Measurements from ENCODE around the gene RASAL2.
"Not testable (repeated sequence)": the region's sequence is repeated elsewhere in the genome, so short reads cannot be mapped to it uniquely, and the experiment has no call there.

Gene RASAL2

DNA sequence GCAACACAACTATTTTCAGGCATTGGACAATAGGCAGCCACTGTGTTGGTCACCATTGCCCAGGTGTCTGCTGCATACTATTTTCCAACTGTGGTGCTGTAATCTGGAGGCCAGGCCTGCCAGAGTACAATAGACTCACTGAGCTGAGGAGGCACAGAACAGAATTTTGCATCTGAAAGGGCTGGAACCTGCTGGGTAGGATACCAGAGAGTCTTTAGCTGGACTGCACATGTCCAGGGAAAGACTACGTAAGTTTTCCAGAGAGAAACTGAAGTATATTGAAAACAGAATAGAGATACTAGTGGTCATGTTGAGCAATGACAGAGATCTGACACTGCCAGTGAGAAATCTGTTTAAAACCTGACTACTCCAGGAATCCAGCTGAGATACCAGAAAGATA lies 200.8 kb downstream of the RASAL2 start:
- DNase-seq: no peak

DNA sequence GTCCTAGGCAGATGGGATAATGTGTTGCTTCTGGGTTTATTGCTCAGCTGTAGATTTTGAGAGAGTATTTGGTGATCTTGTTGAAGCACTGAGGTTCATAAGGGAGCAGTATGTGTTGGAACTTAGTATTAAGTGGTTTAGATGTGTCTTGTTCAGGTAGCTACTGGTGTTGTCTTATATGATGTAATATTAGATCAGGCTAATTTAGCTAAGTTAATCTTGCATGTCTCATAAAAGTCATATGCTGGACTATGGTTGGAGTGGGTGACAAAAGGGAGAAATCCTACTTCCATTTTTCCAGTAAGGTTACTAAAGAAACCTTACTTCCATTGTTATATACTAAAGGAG lies 206.4 kb downstream of the RASAL2 start:
- DNase-seq: no peak

DNA sequence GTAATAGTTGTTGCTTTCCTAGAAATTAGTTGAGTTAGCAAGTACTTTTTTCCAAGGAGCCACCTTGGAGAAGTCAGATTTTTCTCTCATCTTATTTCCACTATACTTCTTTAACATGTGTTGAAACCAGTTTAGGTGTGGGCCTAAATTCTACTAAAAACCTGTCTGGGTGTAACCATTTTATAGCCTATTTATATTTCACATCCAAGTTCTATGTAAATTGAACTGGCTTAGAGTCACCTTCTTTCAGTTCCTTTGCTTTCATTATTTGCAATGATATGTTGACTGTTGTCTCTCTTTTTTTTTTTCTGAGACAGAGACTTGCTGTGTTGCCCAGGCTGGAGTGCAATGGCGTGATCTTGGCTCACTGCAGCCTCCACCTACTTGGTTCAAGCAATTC lies 207.2 kb downstream of the RASAL2 start:
- no peak for DNase-seq

DNA sequence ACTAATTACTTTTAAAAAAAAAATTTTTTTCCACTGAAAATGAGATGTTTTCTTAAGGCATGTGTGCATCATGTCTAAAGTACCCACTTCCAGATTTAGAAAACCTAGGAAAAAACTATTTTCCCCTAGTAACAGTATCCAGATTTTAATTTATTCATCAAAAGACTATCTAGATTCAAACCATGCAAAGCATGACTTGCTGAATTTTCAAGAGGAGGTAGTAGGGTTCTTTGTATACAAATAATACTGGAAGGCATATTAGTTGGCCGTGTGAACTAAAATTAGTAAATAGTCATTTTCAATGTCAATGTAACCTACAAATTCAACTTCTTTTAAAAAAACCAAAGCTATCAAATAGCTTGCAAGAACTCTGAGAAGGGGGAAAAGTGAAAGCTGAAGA lies 213.4 kb downstream of the RASAL2 start:
- no peak for DNase-seq

DNA sequence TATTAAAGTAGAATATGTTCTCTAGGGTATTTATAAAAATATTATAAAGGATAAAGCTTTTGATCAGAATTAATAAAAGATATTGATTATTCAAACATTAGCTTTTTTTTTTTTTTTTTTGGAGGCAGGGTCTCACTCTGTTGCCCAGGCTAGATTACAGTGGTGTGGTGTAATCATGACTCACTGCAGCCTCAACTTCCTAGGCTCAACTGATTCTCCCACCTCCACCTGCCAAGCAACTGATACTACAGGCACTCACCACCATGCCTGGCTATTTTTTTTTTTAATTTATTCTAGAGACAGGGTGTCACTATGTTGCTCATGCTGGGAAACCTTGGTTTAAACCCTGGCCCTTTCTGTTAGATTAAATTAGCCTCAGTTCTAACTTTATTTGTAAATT lies 214.5 kb downstream of the RASAL2 start:
- DNase-seq: no peak

DNA sequence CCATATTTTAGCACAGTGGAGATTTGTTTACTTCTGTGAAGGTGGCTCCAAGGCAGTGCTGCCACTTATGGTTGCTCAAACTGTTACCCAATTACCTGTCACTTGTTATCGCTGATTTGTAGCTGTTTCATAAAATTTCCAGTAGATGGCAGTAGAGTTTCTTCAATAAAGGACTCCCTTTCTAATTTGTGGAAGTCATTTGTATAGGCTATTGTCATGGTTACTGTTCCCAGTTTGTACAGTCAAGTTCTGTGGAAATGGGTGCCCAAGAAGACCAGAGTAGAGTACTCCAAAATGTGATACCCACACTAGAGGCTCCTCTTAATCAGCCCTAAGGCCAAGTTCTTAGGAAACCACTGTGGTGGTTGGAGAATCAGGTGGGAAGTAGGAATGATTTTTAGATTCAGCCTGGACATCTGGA lies 216.8 kb downstream of the RASAL2 start:
- DNase-seq: no peak

DNA sequence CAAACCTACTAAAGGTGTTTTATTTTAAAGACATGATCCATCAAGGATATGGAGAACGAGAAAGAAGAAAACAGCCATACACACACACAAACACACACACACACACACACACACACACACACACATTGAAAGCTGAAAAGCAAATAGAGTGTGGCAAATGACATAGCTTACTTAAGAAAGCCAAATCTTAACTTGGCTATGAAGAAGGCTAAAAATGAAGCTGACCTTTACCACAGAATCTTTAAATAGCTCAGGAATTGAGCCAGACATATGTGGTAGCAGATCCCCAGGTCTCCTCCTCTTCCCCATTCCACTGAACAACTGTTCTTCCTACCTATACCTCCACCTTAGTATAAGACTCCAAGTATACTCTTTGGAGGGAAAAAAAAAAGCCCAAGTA lies 217.3 kb downstream of the RASAL2 start:
- DNase-seq: no peak

DNA sequence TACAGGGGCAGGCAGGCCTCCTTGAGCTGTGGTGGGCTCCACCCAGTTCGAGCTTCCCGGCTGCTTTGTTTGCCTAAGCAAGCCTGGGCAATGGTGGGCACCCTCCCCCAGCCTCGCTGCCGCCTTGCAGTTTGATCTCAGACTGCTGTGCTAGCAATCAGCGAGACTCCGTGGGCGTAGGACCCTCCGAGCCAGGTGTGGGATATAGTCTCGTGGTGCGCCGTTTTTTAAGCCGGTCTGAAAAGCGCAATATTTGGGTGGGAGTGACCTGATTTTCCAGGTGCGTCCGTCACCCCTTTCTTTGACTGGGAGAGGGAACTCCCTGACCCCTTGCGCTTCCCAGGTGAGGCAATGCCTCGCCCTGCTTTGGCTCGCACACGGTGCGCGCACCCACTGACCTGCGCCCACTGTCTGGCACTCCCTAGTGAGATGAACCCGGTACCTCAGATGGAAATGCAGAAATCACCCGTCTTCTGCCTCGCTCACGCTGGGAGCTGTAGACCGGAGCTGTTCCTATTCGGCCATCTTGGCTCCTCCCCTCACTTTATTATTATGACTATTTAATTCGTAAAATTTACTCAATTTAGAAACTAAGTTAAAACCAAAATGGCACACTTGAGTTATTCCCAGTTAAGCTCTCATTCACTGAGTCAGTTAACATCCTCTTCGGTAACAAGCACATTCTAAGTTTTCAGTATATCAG lies 226.5 kb downstream of the RASAL2 start:
- DNase-seq: not testable (repeated sequence)

DNA sequence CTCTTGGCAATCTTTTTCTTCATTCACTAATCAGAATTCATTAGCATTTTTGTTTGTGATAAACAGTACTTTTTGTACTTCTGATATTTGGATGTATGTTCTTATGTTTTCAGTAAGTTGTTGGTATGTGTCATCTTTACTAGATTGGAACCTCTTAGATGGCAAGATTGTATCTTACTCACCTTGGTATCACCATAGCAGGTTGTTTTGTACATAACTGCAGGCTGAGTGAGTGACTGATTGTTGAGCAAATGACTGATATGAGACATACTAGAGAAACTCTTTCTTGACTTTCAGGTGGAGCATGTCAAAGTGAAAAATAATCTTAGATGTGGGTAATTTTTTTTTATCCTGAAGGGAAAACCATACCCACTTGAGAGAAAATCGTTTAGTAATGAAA lies 229.2 kb downstream of the RASAL2 start:
- DNase-seq: no peak

DNA sequence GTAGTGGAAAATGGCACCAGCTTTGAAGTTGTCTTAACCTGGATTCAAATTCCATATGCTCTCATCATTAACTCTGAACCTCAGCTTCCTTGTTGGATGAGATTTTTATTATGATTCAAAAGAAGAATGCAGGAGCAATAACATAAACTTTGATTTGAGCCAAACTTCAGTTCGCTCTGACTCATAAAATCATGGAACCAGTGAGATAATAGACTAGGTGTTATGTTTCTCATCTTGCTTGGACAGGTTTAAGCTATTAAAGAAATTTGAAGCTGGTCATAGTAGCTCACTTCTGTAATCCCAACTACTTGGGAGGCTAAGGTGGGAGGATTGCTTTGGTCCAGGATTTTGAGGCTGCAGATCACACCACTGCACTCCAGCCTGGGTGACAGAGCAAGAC lies 230.1 kb downstream of the RASAL2 start:
- DNase-seq: no peak

DNA sequence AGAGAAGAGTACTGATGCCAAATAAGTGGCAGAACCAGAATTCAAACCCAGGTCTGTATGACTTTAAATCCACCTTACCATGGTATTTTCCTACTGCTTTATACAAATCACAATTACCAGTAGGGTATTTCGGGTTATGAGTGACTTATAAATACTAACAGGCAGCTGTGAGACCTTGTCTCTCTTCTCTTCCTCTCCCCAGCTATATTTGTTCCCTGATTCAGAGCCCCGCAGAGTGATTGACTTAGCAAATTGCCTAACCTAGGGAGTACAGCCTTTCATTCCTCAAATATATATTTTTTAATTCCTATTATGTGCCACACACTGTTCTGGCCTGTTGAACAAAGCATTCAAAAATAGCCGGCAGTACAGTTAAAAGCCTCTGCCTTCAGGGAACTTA lies 234.8 kb downstream of the RASAL2 start:
- no peak for DNase-seq

DNA sequence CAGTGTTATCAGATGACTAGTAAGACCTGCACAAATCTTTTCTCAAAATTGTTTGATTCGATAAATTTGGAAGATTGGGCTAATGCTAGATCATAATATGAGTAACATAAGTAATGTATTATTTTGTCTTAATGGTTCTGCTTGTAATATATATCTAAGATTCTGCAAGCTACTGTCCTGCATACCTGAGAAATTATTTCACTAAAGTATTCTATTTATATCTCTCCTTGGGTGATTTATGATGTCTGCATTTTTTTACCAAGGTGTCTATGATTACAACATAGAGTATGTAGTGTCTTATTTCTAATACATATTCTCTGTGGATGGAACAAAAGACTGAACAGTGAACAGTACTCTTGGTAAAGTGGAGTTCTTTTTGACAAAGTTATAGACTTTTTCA lies 236.2 kb downstream of the RASAL2 start:
- DNase-seq: no peak

DNA sequence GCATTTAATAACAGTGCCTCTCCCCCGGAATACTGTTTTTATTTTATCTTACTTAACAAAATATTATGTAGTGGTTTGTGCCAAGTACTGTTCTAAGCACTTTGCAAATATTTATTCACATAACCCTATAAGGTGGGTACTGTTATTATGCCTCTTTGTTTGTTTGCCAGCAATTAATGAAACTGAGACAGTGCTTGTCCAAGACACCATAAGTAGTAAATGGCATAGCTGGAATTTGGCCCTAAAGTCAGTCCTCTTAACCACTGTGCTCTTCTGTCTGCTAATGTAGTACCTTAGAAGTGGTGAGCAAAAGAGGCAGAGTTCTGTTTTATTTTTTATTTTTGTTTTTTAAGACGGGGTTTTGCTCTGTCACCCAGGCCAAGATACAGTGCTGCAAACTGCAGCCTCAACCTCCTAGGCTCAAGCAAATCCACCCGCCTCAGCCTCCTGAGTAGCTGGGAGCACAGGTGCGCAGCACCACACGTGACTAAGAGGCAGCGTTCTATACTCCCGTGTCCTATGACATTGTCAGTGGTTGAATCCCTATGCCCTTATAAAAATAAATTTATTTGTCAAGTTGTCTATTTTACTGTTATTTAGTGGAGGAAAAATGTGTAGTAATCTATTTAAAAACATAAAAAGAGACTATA lies 237.1 kb downstream of the RASAL2 start:
- no peak for DNase-seq

DNA sequence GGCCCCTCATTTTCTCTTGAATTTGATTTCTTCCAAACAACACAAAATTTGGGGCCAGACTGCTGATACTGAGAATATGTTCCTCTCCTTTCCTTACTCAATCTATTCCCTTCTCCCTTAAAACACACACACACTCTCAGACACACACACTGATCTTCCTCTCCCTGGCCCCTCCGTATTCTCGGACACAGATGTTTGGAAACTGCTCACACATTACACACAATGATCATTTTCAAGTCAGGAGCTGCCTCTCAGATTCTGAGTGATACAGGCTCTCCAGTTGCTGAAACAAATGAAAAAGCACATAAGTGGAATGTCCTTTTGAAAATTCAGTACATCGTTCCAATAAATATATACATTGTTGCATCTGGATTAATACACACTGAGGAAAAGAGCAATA lies 241.5 kb downstream of the RASAL2 start:
- DNase-seq: no peak

DNA sequence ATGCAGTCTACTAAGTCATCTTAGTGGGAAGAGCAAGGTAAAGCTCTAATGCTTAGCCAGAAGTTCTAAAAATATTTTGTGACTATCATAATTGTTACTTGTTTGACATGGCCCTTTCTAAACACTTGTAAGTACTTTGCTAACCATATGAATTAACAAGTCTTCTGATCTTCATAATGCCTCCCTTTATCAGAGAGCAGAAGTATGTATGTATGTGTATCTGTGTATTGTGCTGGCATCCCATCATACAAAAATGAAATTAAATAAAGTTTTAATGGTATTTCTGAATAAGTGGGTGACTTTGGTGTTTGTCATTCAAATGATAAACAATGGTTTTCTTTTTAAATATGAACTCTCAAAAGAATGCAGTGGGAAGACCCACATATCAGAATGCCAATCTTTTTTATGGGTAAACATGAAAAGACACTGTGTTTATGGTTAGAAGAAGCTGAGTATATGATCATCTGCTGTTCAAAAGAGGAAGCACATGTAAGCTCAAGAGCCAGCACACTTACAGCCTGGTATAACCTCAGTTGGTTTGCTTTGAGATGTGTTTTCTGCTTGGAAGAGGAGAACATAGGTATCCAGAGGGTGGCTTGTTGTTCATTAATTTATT lies 243.3 kb downstream of the RASAL2 start:
- DNase-seq: no peak

DNA sequence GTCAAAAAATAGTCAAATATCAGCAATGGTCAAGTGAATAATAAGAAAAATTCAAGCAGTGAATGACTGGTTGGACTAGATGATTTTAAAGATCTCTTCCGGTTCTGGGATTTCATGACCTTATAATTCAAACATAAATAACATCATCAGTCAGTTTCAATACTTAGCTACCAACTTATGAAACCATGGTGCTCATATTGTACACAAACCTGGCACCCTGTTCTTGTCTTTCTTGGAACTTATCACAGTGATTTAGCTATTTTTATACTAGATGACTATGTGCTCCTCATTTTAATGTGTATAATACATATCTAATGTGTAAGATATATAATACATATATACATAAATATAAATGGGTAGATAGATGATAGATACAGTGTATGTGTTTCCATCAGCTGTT lies 245.9 kb downstream of the RASAL2 start:
- DNase-seq: no peak

DNA sequence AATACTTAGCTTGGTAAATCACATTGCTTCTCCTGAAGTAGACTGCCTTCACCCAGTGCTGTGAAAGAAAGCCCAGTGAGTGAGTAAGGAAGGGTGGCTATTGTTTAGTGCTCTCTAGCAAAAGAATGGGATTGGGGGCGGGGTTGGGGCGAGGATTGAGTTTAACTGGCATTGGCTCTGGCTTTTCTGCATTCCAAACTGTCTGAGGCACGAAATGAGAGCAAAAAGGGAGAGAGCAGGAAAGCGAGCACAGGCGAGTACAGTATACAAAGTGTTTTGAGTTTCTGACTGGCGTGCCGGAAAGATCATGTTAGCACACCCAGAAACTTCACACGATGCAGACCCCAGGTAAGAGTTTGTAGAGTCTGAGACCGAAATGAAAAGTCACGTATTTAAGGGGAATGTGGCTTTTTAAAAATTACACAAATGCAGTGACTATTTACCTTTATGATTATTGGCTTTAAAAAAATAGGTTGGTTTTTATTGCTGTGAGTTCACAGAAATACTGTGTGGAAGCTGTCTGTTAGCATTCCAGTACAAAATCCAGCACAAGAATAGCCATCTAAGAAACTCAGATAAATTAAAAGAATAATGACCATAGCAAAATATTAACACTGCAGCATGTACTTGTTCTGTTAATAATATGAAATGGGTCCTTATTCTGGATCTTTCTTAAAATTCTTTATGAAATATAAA lies 247.5 kb downstream of the RASAL2 start:
- no peak for DNase-seq

DNA sequence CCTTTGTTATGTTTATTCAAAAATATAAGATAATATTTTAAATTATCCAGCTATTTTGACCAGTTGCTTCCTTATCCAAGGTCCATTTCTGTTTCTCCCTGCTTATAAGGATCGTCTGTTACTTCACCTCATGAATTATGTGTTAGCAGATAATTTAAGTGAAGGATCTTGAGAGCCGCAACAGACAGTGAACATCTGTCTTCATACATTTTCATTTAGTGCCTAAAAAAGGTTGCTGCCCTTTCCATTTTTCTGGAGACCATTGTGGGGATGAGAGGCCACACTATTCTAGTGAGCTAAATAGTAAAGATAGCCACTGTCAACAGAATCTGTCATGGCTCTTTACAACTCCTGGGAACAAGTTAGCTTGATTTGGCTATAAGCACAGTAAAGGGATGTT lies 248.8 kb downstream of the RASAL2 start:
- no peak for DNase-seq

DNA sequence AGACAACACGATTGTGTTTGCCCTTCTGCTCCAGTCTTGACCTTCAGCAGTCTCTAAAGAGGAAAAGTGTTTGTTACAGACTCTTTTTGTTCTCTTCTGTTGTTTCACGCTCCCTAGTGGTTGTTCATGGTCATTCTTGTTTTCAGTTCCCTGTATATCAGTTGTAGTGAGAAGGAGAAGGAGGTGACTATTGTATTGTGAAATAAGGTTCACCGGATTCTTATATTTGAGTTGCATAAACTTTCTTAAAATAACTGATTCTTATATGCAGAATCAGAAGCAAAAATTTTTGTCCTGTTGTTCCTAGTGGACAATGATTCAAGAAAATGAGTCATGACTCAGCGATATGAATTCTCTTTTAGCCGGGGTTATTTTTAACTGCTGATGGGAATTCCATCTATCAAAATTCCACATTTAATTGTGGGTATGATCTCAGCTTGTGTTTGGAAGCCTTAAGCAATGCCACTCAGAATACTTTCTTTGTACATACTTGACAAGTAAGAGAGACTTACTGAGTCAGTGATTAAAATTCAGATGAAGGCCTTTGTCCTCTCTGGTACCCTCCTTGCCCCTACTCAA lies 250.7 kb downstream of the RASAL2 start:
- DNase-seq: no peak

DNA sequence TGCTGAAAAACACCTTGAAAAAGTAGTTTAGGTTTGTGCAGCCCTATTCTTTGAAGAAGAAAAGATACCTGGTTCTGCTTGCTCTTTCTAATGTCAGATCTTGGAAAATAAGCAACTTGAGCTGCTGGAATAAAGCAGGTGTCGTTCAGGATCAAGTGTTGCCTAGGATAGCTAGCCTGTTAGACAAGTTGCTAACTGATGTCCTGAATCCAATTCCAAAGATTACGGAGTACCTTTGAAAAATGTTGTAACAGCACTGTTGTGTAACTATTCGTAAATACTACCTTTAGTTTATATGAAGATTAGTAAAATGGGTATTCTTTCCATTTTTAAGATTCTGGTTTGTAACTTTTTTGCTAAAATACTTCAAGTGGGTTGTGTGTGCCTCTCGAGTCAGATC lies 251.3 kb downstream of the RASAL2 start:
- no peak for DNase-seq

DNA sequence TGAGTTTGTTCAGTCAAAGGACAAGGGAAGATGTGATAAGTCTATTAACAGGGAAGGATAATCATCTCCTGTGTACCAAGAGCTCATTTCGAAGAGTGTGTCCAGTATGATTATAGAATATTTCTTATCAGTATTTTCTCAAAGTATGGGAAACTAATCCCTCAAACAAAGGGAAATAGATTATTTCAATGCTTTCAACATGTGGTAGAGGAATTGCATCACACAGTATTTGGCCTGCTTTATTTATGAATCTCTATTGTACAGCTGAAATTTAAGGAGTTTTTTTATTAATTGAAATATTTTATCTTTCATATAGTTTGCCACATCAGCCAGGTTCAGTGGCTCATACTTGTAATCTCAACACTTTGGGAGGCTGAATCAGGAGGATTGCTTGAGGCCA lies 251.9 kb downstream of the RASAL2 start:
- DNase-seq: no peak

DNA sequence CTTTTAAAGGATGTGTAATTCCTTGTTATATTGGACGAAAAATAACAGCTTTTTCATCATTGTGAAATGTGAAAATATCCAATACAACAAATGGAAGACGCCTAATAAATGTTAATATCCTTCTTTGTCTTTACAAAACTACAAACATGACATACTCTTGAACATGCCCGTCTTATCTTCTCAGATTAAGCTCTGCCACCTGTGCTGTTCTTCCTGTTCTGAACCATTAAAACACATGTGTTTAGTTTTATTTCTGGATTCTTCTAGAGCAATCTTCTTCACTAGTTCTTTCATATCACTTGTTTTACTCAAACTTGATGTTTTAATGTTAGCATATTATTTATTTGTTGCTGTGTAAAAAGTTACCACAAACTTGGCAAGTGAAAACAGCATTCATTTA lies 255.9 kb downstream of the RASAL2 start:
- no peak for DNase-seq

DNA sequence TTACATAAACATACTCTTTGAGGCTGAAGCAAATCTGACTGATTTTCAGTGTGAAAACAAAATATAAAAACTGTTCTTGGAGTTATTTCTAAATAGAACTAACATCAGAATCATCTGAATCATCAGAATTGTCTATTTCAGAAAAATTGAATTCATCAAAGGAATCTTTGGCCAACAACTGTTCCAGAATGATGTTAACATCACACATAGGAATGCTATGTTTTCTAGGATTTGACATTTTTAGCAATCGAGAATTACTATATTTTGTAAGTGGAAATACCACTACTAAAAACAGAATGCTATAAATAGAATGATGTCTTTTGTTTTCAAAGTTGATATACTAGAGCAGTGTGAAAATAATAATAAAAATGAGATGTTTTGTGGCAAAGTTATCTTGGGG lies 258.0 kb downstream of the RASAL2 start:
- DNase-seq: not testable (repeated sequence)

Measured in activated naive CD4-positive, alpha-beta T cell treated with anti-CD3 and anti-CD28 coated beads, Interleukin-2, amount 50 U/mL, for 16 hours (primary cell).